Upper lobe of right lung (tissue), 1 donor: ENCODE measurements around the gene PARD3. TPM values are rescaled to one million over a fixed set of nuclear protein-coding genes. Genes with fewer than 3 reads are reported as not detected.

Experiments
- ATAC-seq: fragments of 200-7000 bp; cut with Tn5 transposase; one replicate; pipeline ENCODE4 v1.9.1; 2020; ENCODE audit warnings: mild to moderate bottlenecking, moderate library complexity
- DNase-seq: peaks from one replicate; pipeline ENCODE4 v3.0.0-alpha.2; 2020
- H3K27ac ChIP-seq: fragments of 200-600 bp; one replicate; pipeline ENCODE4 v1.8.0; 2022
- H3K27me3 ChIP-seq: fragments of 200-600 bp; one replicate; pipeline ENCODE4 v1.8.0; 2022; ENCODE audit warnings: mild to moderate bottlenecking
- H3K36me3 ChIP-seq: fragments of 200-600 bp; one replicate; pipeline ENCODE4 v1.8.0; 2022
- H3K4me1 ChIP-seq: fragments of 200-600 bp; one replicate; pipeline ENCODE4 v1.8.0; 2022
- H3K4me3 ChIP-seq: fragments of 200-600 bp; one replicate; pipeline ENCODE4 v1.8.0; 2022; ENCODE audit warnings: mild to moderate bottlenecking
- H3K9me3 ChIP-seq: fragments of 200-600 bp; one replicate; pipeline ENCODE4 v1.8.0; 2022
- intact Hi-C: fragments of 100-400 bp; cut with DNase I; formaldehyde crosslinking; loops from one replicate; pipeline ENCODE4 v1.11.0; 2022
- total RNA-seq: library from RNA; stranded (reverse); fragmentation: NEBNext Ultra II Directional; extraction: Animal tissue kit (Norgen Biotek cat#: 25700); gene quantifications from one replicate; pipeline ENCODE4 v1.2.1, GENCODE V29; 2021
- TF ChIP-seq, protein P1 (sequence below): fragments of 200-600 bp; IDR thresholded peaks from one replicate; pipeline ENCODE4 v1.8.0; 2022; ENCODE audit warnings: antibody characterized with exemption
- donor health status: DM: no; HTN: yes; CAD: no; lungs with severe emphysema.

PARD3 gene
- total RNA-seq, 1 donor from 2014 or later: 38.5 TPM

DNA sequence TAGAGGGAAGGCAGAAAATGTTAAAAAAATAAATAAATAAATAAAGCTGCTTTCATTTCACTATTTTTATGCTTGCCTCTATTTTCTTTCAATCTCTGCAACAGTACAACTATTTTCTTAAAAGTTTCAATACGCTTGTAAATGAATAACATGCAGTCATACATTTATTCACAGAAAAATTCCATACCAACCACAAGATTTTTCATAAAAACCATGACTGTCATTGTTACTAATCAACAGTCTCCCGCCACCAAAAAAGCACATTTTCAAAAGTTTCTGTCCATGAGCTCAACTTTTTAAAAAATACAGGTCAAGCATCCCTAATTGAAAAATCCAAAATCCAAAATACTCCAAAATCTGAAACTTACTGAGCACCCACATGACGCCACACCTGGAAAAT lies 5.3 kb downstream of the PARD3 start:
- no peaks in the 10 kb centered on the region for H3K36me3 ChIP-seq
- no peak for ATAC-seq
- DNase-seq: no peak
- H3K4me3 ChIP-seq: no peak overlapping the region
- H3K4me1 ChIP-seq: peaks cover 17% of the 10 kb centered on the region
- TF ChIP-seq, protein P1, sequence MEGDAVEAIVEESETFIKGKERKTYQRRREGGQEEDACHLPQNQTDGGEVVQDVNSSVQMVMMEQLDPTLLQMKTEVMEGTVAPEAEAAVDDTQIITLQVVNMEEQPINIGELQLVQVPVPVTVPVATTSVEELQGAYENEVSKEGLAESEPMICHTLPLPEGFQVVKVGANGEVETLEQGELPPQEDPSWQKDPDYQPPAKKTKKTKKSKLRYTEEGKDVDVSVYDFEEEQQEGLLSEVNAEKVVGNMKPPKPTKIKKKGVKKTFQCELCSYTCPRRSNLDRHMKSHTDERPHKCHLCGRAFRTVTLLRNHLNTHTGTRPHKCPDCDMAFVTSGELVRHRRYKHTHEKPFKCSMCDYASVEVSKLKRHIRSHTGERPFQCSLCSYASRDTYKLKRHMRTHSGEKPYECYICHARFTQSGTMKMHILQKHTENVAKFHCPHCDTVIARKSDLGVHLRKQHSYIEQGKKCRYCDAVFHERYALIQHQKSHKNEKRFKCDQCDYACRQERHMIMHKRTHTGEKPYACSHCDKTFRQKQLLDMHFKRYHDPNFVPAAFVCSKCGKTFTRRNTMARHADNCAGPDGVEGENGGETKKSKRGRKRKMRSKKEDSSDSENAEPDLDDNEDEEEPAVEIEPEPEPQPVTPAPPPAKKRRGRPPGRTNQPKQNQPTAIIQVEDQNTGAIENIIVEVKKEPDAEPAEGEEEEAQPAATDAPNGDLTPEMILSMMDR: no peak
- no peak overlapping the region for H3K27ac ChIP-seq
- intact Hi-C loops: no loop called here
- no peaks in the 10 kb centered on the region for H3K27me3 ChIP-seq
- no peaks in the 10 kb centered on the region for H3K9me3 ChIP-seq

DNA sequence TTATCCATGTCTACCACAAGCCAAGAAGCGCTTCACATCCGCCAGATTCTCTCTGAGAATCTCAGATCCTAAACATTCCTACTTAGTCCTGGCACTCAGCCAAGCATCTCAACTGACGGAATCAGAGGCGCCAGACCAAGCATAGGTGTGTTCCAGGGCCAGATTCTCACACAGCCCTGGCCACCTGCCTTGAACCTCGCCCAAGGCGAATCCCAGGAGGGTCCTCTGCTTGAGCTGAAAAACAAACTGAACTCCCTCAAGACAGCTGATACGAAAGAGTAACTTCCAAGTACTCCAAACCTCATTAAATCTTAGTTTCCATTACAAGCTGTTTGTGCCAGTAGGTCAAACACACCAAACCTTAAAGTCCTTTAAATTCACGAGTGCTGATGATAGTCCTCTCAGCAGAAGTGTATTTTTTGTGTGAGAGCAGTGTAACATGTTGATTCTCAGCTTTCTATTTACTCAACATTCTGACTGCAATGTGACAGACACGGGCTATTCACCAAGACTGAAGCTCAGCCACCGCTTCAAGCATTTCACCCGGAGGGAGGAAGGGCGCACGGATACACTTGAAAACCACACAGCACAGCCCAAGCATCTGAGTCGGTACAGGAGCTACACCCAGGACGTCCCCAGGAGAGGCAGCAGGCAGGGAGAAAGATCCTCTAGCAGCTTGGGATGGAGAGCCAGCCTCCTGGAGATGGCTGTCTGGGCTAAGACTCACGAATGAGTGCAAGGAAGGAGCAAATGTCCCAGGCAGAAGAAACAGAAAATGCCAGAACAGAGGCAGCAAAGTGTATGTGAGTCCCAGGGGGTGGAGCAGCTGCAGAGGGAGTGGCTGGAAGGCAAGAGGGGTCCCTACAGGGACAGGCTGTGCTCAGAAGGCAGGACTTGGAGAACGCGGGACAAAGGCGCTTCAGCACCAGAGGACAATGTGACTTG lies 6.0 kb downstream of the PARD3 start:
- H3K27me3 ChIP-seq: no peaks in the 10 kb centered on the region
- no peaks in the 10 kb centered on the region for H3K9me3 ChIP-seq
- ATAC-seq (peak; percentile 86), DNase-seq (no peak)
- H3K27ac ChIP-seq: peak overlapping the region; percentile 25
- intact Hi-C loops: no loop called here
- H3K4me1 ChIP-seq: peaks cover 17% of the 10 kb centered on the region
- peak overlapping the region; percentile 11 for H3K4me3 ChIP-seq
- TF ChIP-seq, protein P1: no peak
- H3K36me3 ChIP-seq: no peaks in the 10 kb centered on the region

DNA sequence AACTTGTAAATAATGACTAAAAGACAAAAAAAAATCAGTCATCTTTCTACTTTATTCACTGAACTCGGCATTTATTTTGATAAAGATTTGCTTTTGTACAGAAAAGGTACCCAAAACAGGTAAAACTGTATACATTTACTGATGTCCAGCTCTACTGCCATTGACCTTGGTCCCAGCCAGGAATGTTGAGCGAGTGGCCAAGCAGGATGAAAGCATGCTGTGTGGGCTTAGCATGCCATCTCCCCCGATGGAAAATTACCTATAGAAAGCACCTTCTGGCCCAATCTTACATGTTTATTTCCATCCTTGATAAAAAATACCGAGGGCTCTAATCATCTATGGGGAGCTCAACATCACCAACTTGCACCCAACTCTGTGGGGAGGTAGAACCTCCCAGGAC lies 6.8 kb downstream of the PARD3 start:
- intact Hi-C loops: no loop called here

DNA sequence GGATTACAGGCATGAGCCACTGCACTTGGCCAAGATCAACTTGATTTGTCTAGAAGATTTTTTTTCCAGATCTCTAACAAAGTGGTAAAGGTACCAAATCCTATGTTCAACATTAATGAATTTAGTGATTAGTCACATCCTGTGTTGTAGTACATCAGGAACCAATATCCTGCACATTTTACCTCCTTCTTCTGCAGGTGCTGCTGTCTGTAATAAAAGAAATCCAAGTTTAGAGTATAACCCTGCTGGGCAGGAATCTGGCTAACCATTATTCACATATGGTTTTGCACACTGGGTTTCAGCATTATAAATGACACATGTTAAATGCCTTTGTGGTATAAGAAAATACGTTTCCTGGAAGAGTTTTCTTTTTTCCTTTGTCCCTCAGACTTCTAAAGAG lies 10.8 kb downstream of the PARD3 start:
- no peak for ATAC-seq

More for the DNA sequence above, 6.8 kb downstream of the PARD3 start:
- Histone ChIP-seq H3K36me3 (no peaks in the 10 kb centered on the region), H3K27ac (no peak overlapping the region), H3K9me3 (no peaks in the 10 kb centered on the region), H3K27me3 (no peaks in the 10 kb centered on the region), H3K4me3 (no peak overlapping the region), H3K4me1 (peaks cover 10% of the 10 kb centered on the region)
- no peak for ATAC-seq
- no peak for DNase-seq
- TF ChIP-seq, protein P1: no peak

DNA sequence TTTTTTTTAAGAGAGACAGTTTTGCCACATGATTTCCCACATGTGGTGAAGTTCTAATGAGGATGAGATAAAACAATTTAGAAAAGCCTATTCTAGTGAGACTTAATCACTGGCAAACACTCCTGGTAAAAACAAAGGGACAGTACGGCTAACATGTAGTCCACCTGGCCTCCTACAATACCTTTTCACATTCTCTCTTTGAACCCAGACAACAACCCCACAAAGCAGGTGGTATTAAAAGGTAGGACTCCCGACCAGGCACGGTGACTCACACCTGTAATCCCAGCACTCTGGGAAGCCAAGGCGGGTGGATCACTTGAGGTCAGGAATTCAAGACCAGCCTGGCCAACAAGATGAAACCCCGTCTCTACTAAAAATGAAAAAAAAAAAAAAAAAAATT lies 12.4 kb downstream of the PARD3 start:
- intact Hi-C loops: no loop called here
- Histone ChIP-seq H3K27me3 (no peaks in the 10 kb centered on the region), H3K36me3 (no peaks in the 10 kb centered on the region), H3K9me3 (no peaks in the 10 kb centered on the region), H3K4me1 (peaks cover 18% of the 10 kb centered on the region), H3K4me3 (no peak overlapping the region), H3K27ac (no peak overlapping the region)
- DNase-seq (no peak), ATAC-seq (no peak)
- TF ChIP-seq, protein P1: no peak

More for the DNA sequence above, 10.8 kb downstream of the PARD3 start:
- no peak overlapping the region for H3K4me3 ChIP-seq
- TF ChIP-seq, protein P1: no peak
- no peaks in the 10 kb centered on the region for H3K27me3 ChIP-seq
- H3K9me3 ChIP-seq: no peaks in the 10 kb centered on the region
- DNase-seq: no peak
- intact Hi-C loops: no loop called here
- no peaks in the 10 kb centered on the region for H3K36me3 ChIP-seq
- peaks cover 19% of the 10 kb centered on the region for H3K4me1 ChIP-seq
- H3K27ac ChIP-seq: no peak overlapping the region
